H1 (cell line): Measurements from ENCODE around the gene AIF1L. TPM values are rescaled to one million over a fixed set of nuclear protein-coding genes. Genes with fewer than 3 reads are reported as not detected.

ENCODE experiments used
- CTCF ChIA-PET: fragments of 300-600 bp; sonication (Branson Sonifier 250); formaldehyde crosslinking; loops from one replicate; lab custom pipeline; 2021; ENCODE audit not compliant: partially characterized antibody; lab: Charles Lee
- POLR2A ChIA-PET: fragments of 300-600 bp; sonication (Branson Sonifier 250); formaldehyde crosslinking; loops from one replicate; lab custom pipeline; 2021; ENCODE audit warnings: inconsistent platforms; ENCODE audit not compliant: partially characterized antibody; lab: Charles Lee
- DNase-seq, 2 experiments: peaks; one replicate each; pipeline versions ENCODE4 v3.0.0 to v3.0.0-alpha.2; 2010 to 2022; ENCODE audit warnings: low spot score in 2 of 2, low read depth in 1 of 2, mixed read lengths in 1 of 2
- FAIRE-seq: peaks from 2 replicates; lab custom pipeline; 2011; peaks lifted over from hg19 to GRCh38; lab: Jason Lieb, UNC
- H2AFZ ChIP-seq: 2 replicates; pipeline ENCODE4 v1.8.1; 2012; ENCODE audit warnings: low read length, inconsistent platforms
- H2AK5ac ChIP-seq: 2 replicates; pipeline ENCODE4 v1.6.1; 2013; ENCODE audit warnings: low read depth, low read length
- H2BK120ac ChIP-seq: replicated peaks from 2 replicates; pipeline ENCODE3; 2013; ENCODE audit warnings: low read depth, low read length, inconsistent platforms
- H2BK12ac ChIP-seq: 2 replicates; pipeline ENCODE4 v1.6.1; 2013; ENCODE audit warnings: low read depth, low read length
- H2BK15ac ChIP-seq: 2 replicates; pipeline ENCODE4 v1.6.1; 2013; ENCODE audit warnings: low read length
- H2BK20ac ChIP-seq: 2 replicates; pipeline ENCODE4 v1.6.1; 2013; ENCODE audit warnings: low read length
- H2BK5ac ChIP-seq: 2 replicates; pipeline ENCODE4 v1.6.1; 2013; ENCODE audit warnings: low read depth, low read length
- H3K14ac ChIP-seq: 2 replicates; pipeline ENCODE4 v1.6.1; 2013; ENCODE audit warnings: inconsistent platforms; ENCODE audit not compliant: insufficient read length
- H3K18ac ChIP-seq: 2 replicates; pipeline ENCODE4 v1.6.1; 2013; ENCODE audit warnings: low read length; ENCODE audit errors: extremely low read depth
- H3K23ac ChIP-seq: 2 replicates; pipeline ENCODE4 v1.6.1; 2013; ENCODE audit warnings: inconsistent platforms; ENCODE audit not compliant: insufficient read length
- H3K23me2 ChIP-seq: 2 replicates; pipeline ENCODE4 v1.6.1; 2013; ENCODE audit warnings: low read depth, low read length
- H3K27ac ChIP-seq: 2 replicates; pipeline ENCODE4 v1.6.1; 2011; ENCODE audit warnings: low read depth, low read length, inconsistent platforms
- H3K27me3 ChIP-seq, 4 experiments: replicated peaks in 1 of 4; 1 replicate in 1 of 4; 2 replicates in 3 of 4; pipeline versions ENCODE4 v1.6.1 to v1.8.1; 2011 to 2013; ENCODE audit warnings: low read length in 3 of 4, mild to moderate bottlenecking in 3 of 4, inconsistent platforms in 2 of 4, mixed read lengths in 2 of 4, moderate library complexity in 1 of 4; ENCODE audit not compliant: control insufficient read depth in 3 of 4, insufficient read depth in 3 of 4; ENCODE audit errors: extremely low read depth in 1 of 4
- H3K36me3 ChIP-seq, 4 experiments: 2 replicates each; pipeline versions ENCODE4 v1.6.1 to v1.8.1; 2011 to 2013; ENCODE audit warnings: mild to moderate bottlenecking in 4 of 4, low read length in 3 of 4, moderate library complexity in 2 of 4, control low read depth in 1 of 4, inconsistent platforms in 1 of 4; ENCODE audit not compliant: insufficient read depth in 4 of 4, control insufficient read depth in 2 of 4
- H3K4ac ChIP-seq: replicated peaks from 2 replicates; pipeline ENCODE3; 2013; ENCODE audit warnings: low read length, low read depth, mixed read lengths, inconsistent platforms; ENCODE audit not compliant: insufficient read length
- H3K4me1 ChIP-seq, 4 experiments: replicated peaks in 1 of 4; 1 replicate in 1 of 4; 2 replicates in 3 of 4; pipeline versions ENCODE4 v1.6.1 to v1.8.1; 2011 to 2013; ENCODE audit warnings: low read length in 3 of 4, inconsistent platforms in 2 of 4, mixed read lengths in 1 of 4; ENCODE audit not compliant: insufficient read depth in 4 of 4, control insufficient read depth in 3 of 4
- H3K4me2 ChIP-seq, 2 experiments: 2 replicates each; pipeline versions ENCODE4 v1.6.1 to v1.8.1; 2011 to 2013; ENCODE audit warnings: low read depth in 2 of 2, low read length in 2 of 2, control low read depth in 1 of 2, inconsistent platforms in 1 of 2, mild to moderate bottlenecking in 1 of 2; ENCODE audit not compliant: insufficient read depth in 1 of 2
- H3K4me3 ChIP-seq, 4 experiments: fragments of 200-600, 300-600 bp in 1 of 4; sonication (generic), shearing (Covaris generic), sonication (Bioruptor Twin) in 1 of 4; 2 replicates each; pipeline versions ENCODE4 v1.5.1 to v1.8.1; 2011 to 2016; ENCODE audit warnings: low read length in 4 of 4, low read depth in 3 of 4, control low read depth in 2 of 4, inconsistent platforms in 2 of 4, mild to moderate bottlenecking in 2 of 4, mixed read lengths in 1 of 4, moderate library complexity in 1 of 4; ENCODE audit not compliant: insufficient read depth in 2 of 4; ENCODE audit errors: extremely low read depth in 1 of 4
- H3K56ac ChIP-seq: replicated peaks from 2 replicates; pipeline ENCODE3; 2013; ENCODE audit warnings: low read depth, mild to moderate bottlenecking, mixed read lengths, low read length, inconsistent platforms; ENCODE audit not compliant: insufficient read length
- H3K79me1 ChIP-seq: 2 replicates; pipeline ENCODE4 v1.6.1; 2013; ENCODE audit warnings: low read depth, low read length, control low read depth
- H3K79me2 ChIP-seq, 2 experiments: 2 replicates each; pipeline versions ENCODE4 v1.6.1 to v1.8.1; 2012 to 2013; ENCODE audit warnings: low read length in 2 of 2, mild to moderate bottlenecking in 2 of 2, inconsistent platforms in 1 of 2; ENCODE audit not compliant: insufficient read depth in 2 of 2, control insufficient read depth in 1 of 2
- H3K9ac ChIP-seq, 4 experiments: replicated peaks in 1 of 4; 1 replicate in 1 of 4; 2 replicates in 3 of 4; pipeline versions ENCODE4 v1.6.1 to v1.8.1; 2011 to 2013; ENCODE audit warnings: low read depth in 3 of 4, low read length in 3 of 4, control low read depth in 2 of 4, mild to moderate bottlenecking in 2 of 4, moderate library complexity in 2 of 4, inconsistent platforms in 1 of 4; ENCODE audit errors: extremely low read depth in 1 of 4
- H3K9me3 ChIP-seq, 2 experiments: 2 replicates each; pipeline versions ENCODE4 v1.6.1 to v1.8.1; 2012 to 2013; ENCODE audit warnings: mild to moderate bottlenecking in 2 of 2, moderate library complexity in 2 of 2, control low read depth in 1 of 2, inconsistent platforms in 1 of 2, low read depth in 1 of 2, low read length in 1 of 2, mixed read lengths in 1 of 2; ENCODE audit not compliant: insufficient read depth in 2 of 2
- H4K20me1 ChIP-seq, 2 experiments: replicated peaks in 1 of 2; 2 replicates each; pipeline versions ENCODE3 to v1.8.1; 2011 to 2013; ENCODE audit warnings: inconsistent platforms in 2 of 2, low read length in 2 of 2, mild to moderate bottlenecking in 1 of 2; ENCODE audit not compliant: insufficient read depth in 2 of 2, control insufficient read depth in 1 of 2
- H4K5ac ChIP-seq: 2 replicates; pipeline ENCODE4 v1.6.1; 2013; ENCODE audit warnings: low read length, low read depth, mixed read lengths, inconsistent platforms; ENCODE audit not compliant: insufficient read length
- H4K8ac ChIP-seq: 2 replicates; pipeline ENCODE4 v1.8.0; 2013; ENCODE audit warnings: mild to moderate bottlenecking, moderate library complexity, low read length, inconsistent platforms; ENCODE audit not compliant: insufficient read depth; ENCODE audit errors: extremely low read depth
- H4K91ac ChIP-seq: replicated peaks from 2 replicates; pipeline ENCODE3; 2013; ENCODE audit warnings: low read length, mixed read lengths, inconsistent platforms; ENCODE audit not compliant: insufficient read length
- ASH2L ChIP-seq: fragments of 200-600, 300-600 bp; sonication (generic); IDR thresholded peaks from one replicate; pipeline ENCODE4 v1.7.1; 2017; ENCODE audit warnings: low read length
- ATF2 ChIP-seq: IDR thresholded peaks from 2 replicates; pipeline ENCODE4 v1.6.1; 2012; ENCODE audit warnings: low read length, inconsistent platforms
- ATF3 ChIP-seq: IDR thresholded peaks from 2 replicates; pipeline ENCODE4 v1.6.1; 2011; ENCODE audit warnings: low read depth, mild to moderate bottlenecking, low read length; ENCODE audit not compliant: insufficient read depth
- CHD1 ChIP-seq: IDR thresholded peaks from 2 replicates; pipeline ENCODE4 v1.6.1; 2012; ENCODE audit warnings: low read depth, low read length, improper control_type of control experiment
- HDAC2 ChIP-seq, 2 experiments: fragments of 300-600 bp in 1 of 2; sonication (generic) in 1 of 2; IDR thresholded peaks; 2 replicates each; pipeline ENCODE4 v1.6.1; 2011 to 2012; ENCODE audit warnings: low read depth in 2 of 2, low read length in 2 of 2, mild to moderate bottlenecking in 2 of 2, moderate library complexity in 2 of 2, borderline replicate concordance in 1 of 2, inconsistent platforms in 1 of 2
- JUND ChIP-seq: IDR thresholded peaks from 2 replicates; pipeline ENCODE4 v1.6.1; 2011; ENCODE audit warnings: mild to moderate bottlenecking, improper control_type of control experiment, low read length
- POLR2A ChIP-seq, 2 experiments: IDR thresholded peaks; 1 replicate in 1 of 2; 2 replicates in 1 of 2; pipeline ENCODE4 v1.6.1; 2011; ENCODE audit warnings: low read depth in 2 of 2, low read length in 2 of 2, mild to moderate bottlenecking in 2 of 2; ENCODE audit errors: control extremely low read depth in 1 of 2
- RAD21 ChIP-seq, 2 experiments: IDR thresholded peaks in 1 of 2; conservative IDR thresholded peaks in 1 of 2; 2 replicates each; pipeline ENCODE4 v1.6.1; 2011; ENCODE audit warnings: low read depth in 2 of 2, low read length in 2 of 2, improper control_type of control experiment in 1 of 2, inconsistent platforms in 1 of 2, mild to moderate bottlenecking in 1 of 2, moderate library complexity in 1 of 2
- SIRT6 ChIP-seq: IDR thresholded peaks from one replicate; pipeline ENCODE4 v1.7.1; 2012; ENCODE audit warnings: low read length, inconsistent platforms
- SRF ChIP-seq: IDR thresholded peaks from 2 replicates; pipeline ENCODE4 v1.6.1; 2011; ENCODE audit warnings: mild to moderate bottlenecking, low read depth, low read length, moderate library complexity
- USF2 ChIP-seq: IDR thresholded peaks from 2 replicates; pipeline ENCODE4 v1.6.1; 2011; ENCODE audit warnings: low read length, improper control_type of control experiment
- WGBS, 2 experiments: shearing (Covaris generic) in 1 of 2; methylation state at CpG; one replicate each; pipeline versions ENCODE4 v1.1.6 to v1.1.7; 2013 to 2015; ENCODE audit warnings: low lambda C conversion rate in 2 of 2, mixed read lengths in 2 of 2, inconsistent platforms in 1 of 2, low coverage in 1 of 2, missing lambda C conversion rate in 1 of 2; ENCODE audit not compliant: insufficient replicate concordance in 2 of 2, insufficient coverage in 1 of 2, insufficient read length in 1 of 2; ENCODE audit errors: extremely low coverage in 1 of 2, missing lambda C conversion rate in 1 of 2; 5-methylcytosine and 5-hydroxymethylcytosine counted together
- polyA plus RNA-seq, 7 experiments: library from polyadenylated mRNA; depleted of rRNA in 3 of 7; stranded (reverse) in 5 of 7; unstranded in 2 of 7; fragments of >200 nt in 5 of 7; fragments of 200-250 nt in 2 of 7; gene quantifications; 1 replicate in 5 of 7; 2 replicates in 1 of 7; 4 replicates in 1 of 7; pipeline versions ENCODE4 v1.2.1 to v1.2.3, GENCODE V29; 2011 to 2013; ENCODE audit warnings: missing spikeins in 2 of 7, mixed read lengths in 2 of 7
- total RNA-seq: library from RNA; stranded (reverse); fragmentation: NEBNext Ultra II Directional; extraction: Animal tissue kit (Norgen Biotek cat#: 25700); gene quantifications from 2 replicates; pipeline ENCODE4 v1.2.1, GENCODE V29; 2021

The AIF1L gene
- total and polyA plus RNA-seq, 2 of the 8 experiments (the other 6 are each of a cell fraction or from before 2014, with no cell fraction given) = 70.7 to 149 TPM

GRCh38 chr9:131144201-131144600, 47.9 kb downstream of the AIF1L start:
- H4K20me1 ChIP-seq = peaks cover 2% of the 10 kb centered on the region in 2 experiments
- no peak overlapping the region for H2BK12ac ChIP-seq
- ChIA-PET POLR2A (interaction anchor here (1.1 to 2.0 kb wide), 2 partner anchors 19 to 21 kb away, joined by 3 to 5 read pairs; partner anchors contain the start of gene NUP214), CTCF (interaction anchor here (1.2 kb wide), 1 partner anchor 34 kb away, joined by 3 read pairs; no protein-coding TSS in a partner anchor)
- no peak overlapping the region for H4K8ac ChIP-seq
- H2AFZ ChIP-seq = no peak overlapping the region
- FAIRE-seq = no peak
- no peak overlapping the region for H3K4me2 ChIP-seq
- no peaks in the 10 kb centered on the region for H3K9me3 ChIP-seq
- H3K23ac ChIP-seq = no peak overlapping the region
- no peak overlapping the region for H3K9ac ChIP-seq
- H3K79me1 ChIP-seq = no peaks in the 10 kb centered on the region
- DNase-seq = no peak
- H3K18ac ChIP-seq = no peak overlapping the region
- H2AK5ac ChIP-seq = no peak overlapping the region
- no peak overlapping the region for H4K91ac ChIP-seq
- peaks cover 31 to 79% (median 62%) of the 10 kb centered on the region in 4 experiments for H3K36me3 ChIP-seq
- H2BK20ac ChIP-seq = no peak overlapping the region
- no peak overlapping the region for H2BK120ac ChIP-seq
- H3K23me2 ChIP-seq = no peaks in the 10 kb centered on the region
- H3K56ac ChIP-seq = no peak overlapping the region
- no peak overlapping the region for H3K4me3 ChIP-seq
- H4K5ac ChIP-seq = no peak overlapping the region
- WGBS, 2 experiments = 95% methylated on average over 3 of the region's 3 CpGs; no CpG with 5 or more reads in 1 of the 2 experiments
- H3K4me1 ChIP-seq = no peaks in the 10 kb centered on the region
- H2BK5ac ChIP-seq = no peak overlapping the region
- no peak overlapping the region for H3K14ac ChIP-seq
- H3K4ac ChIP-seq = no peak overlapping the region
- H3K27ac ChIP-seq = no peak overlapping the region
- no peaks in the 10 kb centered on the region for H3K27me3 ChIP-seq
- no peak overlapping the region for H2BK15ac ChIP-seq
- H3K79me2 ChIP-seq = no peaks in the 10 kb centered on the region
- TF ChIP-seq SRF (no peak), ATF3 (no peak), CHD1 (no peak), ATF2 (no peak), USF2 (no peak), POLR2A (IDR thresholded peaks at IDR 0.05; ENCODE audit: control extremely low read depth in 1 of 2, low read depth in 2 of 2, low read length in 2 of 2) (no peak), JUND (no peak), ASH2L (no peak), SIRT6 (no peak), RAD21 (IDR thresholded peaks at IDR 0.05 in 1 of 2, conservative IDR thresholded peaks at IDR 0.05 in 1 of 2; ENCODE audit: low read depth in 2 of 2, low read length in 2 of 2) (no peak), HDAC2 (IDR thresholded peaks at IDR 0.05; ENCODE audit: borderline replicate concordance in 1 of 2, low read depth in 2 of 2, low read length in 2 of 2) (no peak)
